IgD-negative memory B cell (primary cell): Measurements from ENCODE around the gene LAMC2. TPM values are rescaled to one million over a fixed set of nuclear protein-coding genes. Genes with fewer than 3 reads are reported as not detected.
"Not testable (repeated sequence)": the region's sequence is repeated elsewhere in the genome, so short reads cannot be mapped to it uniquely, and the experiment has no call there.

Source experiments
- H3K27ac Mint-ChIP-seq, 3 donors: one replicate each; pipeline ENCODE4 v1.8.0; 2020 to 2022; ENCODE audit warnings: mild to moderate bottlenecking in 3 of 3, mixed read lengths in 3 of 3, moderate library complexity in 1 of 3
- H3K27me3 Mint-ChIP-seq: one replicate; pipeline ENCODE4 v1.8.0; 2021; ENCODE audit warnings: mixed read lengths
- H3K36me3 Mint-ChIP-seq: one replicate; pipeline ENCODE4 v1.8.0; 2020; ENCODE audit warnings: mild to moderate bottlenecking, mixed read lengths
- H3K4me1 Mint-ChIP-seq, 3 donors: one replicate each; pipeline ENCODE4 v1.8.0; 2020 to 2022; ENCODE audit warnings: mixed read lengths in 3 of 3, mild to moderate bottlenecking in 1 of 3
- H3K4me3 Mint-ChIP-seq, 4 donors: one replicate each; pipeline ENCODE4 v1.8.0; 2020 to 2022; ENCODE audit warnings: mild to moderate bottlenecking in 4 of 4, mixed read lengths in 4 of 4, moderate library complexity in 3 of 4
- H3K9me3 Mint-ChIP-seq, 3 donors: one replicate each; pipeline ENCODE4 v1.8.0; 2020 to 2021; ENCODE audit warnings: mixed read lengths in 3 of 3, mild to moderate bottlenecking in 1 of 3
- polyA plus RNA-seq: library from polyadenylated mRNA; unstranded; fragments of 300-500 nt; fragmentation: Illumina TruSeq; gene quantifications from one replicate; pipeline ENCODE4 v1.2.3, GENCODE V29; 2021

LAMC2 gene
- polyA plus RNA-seq, 1 donor from 2014 or later: not detected

GRCh38 chr1:183234660-183235476 is 48.8 kb downstream of the LAMC2 start:
- Mint-ChIP-seq H3K36me3 (no peaks in the 10 kb centered on the region), H3K4me1 (peaks cover 0 to 7% (median 2%) of the 10 kb centered on the region in 3 donors), H3K9me3 (no peaks in the 10 kb centered on the region), H3K27me3 (peaks cover 8% of the 10 kb centered on the region), H3K4me3 (no peak overlapping the region), H3K27ac (no peak overlapping the region)

- Mint-ChIP-seq H3K27ac (no peak overlapping the region), H3K36me3 (no peaks in the 10 kb centered on the region), H3K9me3 (no peaks in the 10 kb centered on the region), H3K4me3 (no peak overlapping the region), H3K27me3 (peaks cover 8% of the 10 kb centered on the region), H3K4me1 (peaks cover 0 to 7% (median 2%) of the 10 kb centered on the region in 3 donors)
These were observed 49.4 kb downstream of the LAMC2 start for GRCh38 chr1:183235503-183235902.

DNA sequence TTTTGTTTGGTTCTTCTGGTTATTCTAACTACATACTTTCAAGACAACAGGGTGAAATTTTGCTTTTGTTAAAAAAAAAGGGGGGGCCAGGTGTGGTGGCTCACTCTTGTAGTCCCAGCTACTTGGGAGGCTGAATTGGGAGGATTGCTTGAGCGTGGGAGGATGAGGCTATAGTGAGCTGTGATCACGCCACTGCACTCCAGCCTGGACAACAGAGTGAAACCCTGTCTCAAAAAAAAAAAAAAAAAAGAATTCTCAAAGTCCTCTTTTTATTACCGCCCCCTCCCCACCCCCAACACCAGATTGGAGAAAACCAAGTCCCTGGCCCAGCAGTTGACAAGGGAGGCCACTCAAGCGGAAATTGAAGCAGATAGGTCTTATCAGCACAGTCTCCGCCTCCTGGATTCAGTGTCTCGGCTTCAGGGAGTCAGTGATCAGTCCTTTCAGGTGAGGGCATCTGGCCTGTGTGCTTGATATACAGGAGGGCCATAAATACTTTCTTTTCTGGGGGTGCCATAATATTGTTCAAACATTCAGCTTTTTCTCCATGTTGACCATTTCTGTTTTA is 50.2 kb downstream of the LAMC2 start:
- H3K27ac Mint-ChIP-seq: no peak overlapping the region

GRCh38 chr1:183237046-183237445 is 51.0 kb downstream of the LAMC2 start:
- Mint-ChIP-seq H3K27ac (no peak overlapping the region), H3K4me1 (peaks cover 0 to 7% (median 2%) of the 10 kb centered on the region in 3 donors), H3K4me3 (no peak overlapping the region), H3K9me3 (no peaks in the 10 kb centered on the region), H3K36me3 (no peaks in the 10 kb centered on the region), H3K27me3 (peaks cover 13% of the 10 kb centered on the region)

More for the DNA sequence above, 50.2 kb downstream of the LAMC2 start:
- peaks cover 11% of the 10 kb centered on the region for H3K27me3 Mint-ChIP-seq
- H3K9me3 Mint-ChIP-seq: no peaks in the 10 kb centered on the region
- peaks cover 0 to 7% (median 2%) of the 10 kb centered on the region in 3 donors for H3K4me1 Mint-ChIP-seq
- H3K36me3 Mint-ChIP-seq: no peaks in the 10 kb centered on the region
- H3K4me3 Mint-ChIP-seq: no peak overlapping the region

GRCh38 chr1:183238071-183238470 is 52.0 kb downstream of the LAMC2 start:
- Mint-ChIP-seq H3K27me3 (peaks cover 13% of the 10 kb centered on the region), H3K27ac (no peak overlapping the region), H3K36me3 (no peaks in the 10 kb centered on the region), H3K4me3 (no peak overlapping the region), H3K4me1 (peaks cover 0 to 3% (median under 1%) of the 10 kb centered on the region in 3 donors), H3K9me3 (no peaks in the 10 kb centered on the region)

- H3K27me3 Mint-ChIP-seq: peaks cover 13% of the 10 kb centered on the region
- no peaks in the 10 kb centered on the region for H3K4me1 Mint-ChIP-seq
- H3K4me3 Mint-ChIP-seq: no peak overlapping the region
- no peaks in the 10 kb centered on the region for H3K9me3 Mint-ChIP-seq
- no peaks in the 10 kb centered on the region for H3K36me3 Mint-ChIP-seq
- peak overlapping the region in 1 of 3 donors; percentile 17 for H3K27ac Mint-ChIP-seq
These were observed 53.2 kb downstream of the LAMC2 start for GRCh38 chr1:183239220-183239742.

DNA sequence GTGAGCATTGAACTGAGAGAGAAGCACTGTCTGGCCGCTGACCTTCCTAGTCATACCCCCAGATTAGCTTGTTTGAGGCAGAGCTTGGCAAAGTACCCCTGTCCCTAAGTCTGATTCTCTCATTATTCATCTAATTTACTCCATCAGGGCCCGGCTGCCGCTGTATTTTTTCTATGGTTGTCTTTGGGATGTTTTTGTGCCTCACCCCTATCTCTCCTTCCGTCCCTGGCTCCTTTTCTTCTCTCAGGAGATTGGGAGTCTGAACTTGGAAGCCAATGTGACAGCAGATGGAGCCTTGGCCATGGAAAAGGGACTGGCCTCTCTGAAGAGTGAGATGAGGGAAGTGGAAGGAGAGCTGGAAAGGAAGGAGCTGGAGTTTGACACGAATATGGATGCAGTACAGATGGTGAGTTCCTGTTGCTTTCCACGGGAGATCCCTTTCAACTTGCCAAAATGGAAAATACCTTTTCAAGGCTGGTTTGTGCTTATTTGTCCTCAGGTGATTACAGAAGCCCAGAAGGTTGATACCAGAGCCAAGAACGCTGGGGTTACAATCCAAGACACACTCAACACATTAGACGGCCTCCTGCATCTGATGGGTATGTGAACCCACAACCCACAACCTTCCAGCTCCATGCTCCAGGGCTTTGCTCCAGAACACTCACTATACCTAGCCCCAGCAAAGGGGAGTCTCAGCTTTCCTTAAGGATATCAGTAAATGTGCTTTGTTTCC is 53.9 kb downstream of the LAMC2 start:
- no peaks in the 10 kb centered on the region for H3K36me3 Mint-ChIP-seq
- H3K27ac Mint-ChIP-seq: no peak overlapping the region
- H3K9me3 Mint-ChIP-seq: no peaks in the 10 kb centered on the region
- peaks cover 13% of the 10 kb centered on the region for H3K27me3 Mint-ChIP-seq
- no peak overlapping the region for H3K4me3 Mint-ChIP-seq
- H3K4me1 Mint-ChIP-seq: no peaks in the 10 kb centered on the region

DNA sequence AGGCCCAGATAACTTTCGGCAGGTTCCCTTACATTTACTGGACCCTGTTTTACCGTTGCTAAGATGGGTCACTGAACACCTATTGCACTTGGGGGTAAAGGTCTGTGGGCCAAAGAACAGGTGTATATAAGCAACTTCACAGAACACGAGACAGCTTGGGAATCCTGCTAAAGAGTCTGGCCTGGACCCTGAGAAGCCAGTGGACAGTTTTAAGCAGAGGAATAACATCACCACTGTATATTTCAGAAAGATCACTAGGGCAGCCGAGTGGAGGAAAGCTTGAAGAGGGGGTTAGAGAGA is 54.4 kb downstream of the LAMC2 start:
- no peaks in the 10 kb centered on the region for H3K4me1 Mint-ChIP-seq
- no peaks in the 10 kb centered on the region for H3K36me3 Mint-ChIP-seq
- H3K4me3 Mint-ChIP-seq: no peak overlapping the region
- H3K27me3 Mint-ChIP-seq: peaks cover 16% of the 10 kb centered on the region
- H3K27ac Mint-ChIP-seq: no peak overlapping the region
- H3K9me3 Mint-ChIP-seq: no peaks in the 10 kb centered on the region

GRCh38 chr1:183240853-183241252 is 54.8 kb downstream of the LAMC2 start:
- not testable (repeated sequence) for H3K4me3 Mint-ChIP-seq, H3K36me3 Mint-ChIP-seq, H3K27ac Mint-ChIP-seq, H3K4me1 Mint-ChIP-seq, H3K9me3 Mint-ChIP-seq
- H3K27me3 Mint-ChIP-seq: peaks cover 15% of the 10 kb centered on the region

DNA sequence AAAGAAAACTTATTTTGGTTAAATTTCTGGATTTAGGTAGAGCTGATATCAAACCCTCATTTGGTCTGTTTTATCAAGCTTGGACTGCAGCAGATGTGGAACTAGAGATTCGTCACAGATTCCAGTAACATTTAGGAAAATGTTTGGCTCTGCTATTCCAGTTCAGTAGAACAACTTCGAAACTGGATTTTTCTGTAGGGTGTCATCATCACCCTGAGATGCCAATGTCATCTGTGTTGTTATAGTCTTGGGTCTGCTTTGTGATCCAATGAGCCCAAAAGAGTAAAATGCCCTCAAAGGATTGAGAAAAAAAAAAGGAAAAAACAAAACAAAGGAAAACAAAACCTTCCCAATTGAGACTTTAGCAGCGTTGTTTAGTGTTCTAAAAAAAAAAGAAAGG is 55.4 kb downstream of the LAMC2 start:
- Mint-ChIP-seq H3K27ac (no peak overlapping the region), H3K36me3 (no peaks in the 10 kb centered on the region), H3K9me3 (no peaks in the 10 kb centered on the region), H3K4me3 (no peak overlapping the region), H3K27me3 (peaks cover 14% of the 10 kb centered on the region), H3K4me1 (no peaks in the 10 kb centered on the region)

DNA sequence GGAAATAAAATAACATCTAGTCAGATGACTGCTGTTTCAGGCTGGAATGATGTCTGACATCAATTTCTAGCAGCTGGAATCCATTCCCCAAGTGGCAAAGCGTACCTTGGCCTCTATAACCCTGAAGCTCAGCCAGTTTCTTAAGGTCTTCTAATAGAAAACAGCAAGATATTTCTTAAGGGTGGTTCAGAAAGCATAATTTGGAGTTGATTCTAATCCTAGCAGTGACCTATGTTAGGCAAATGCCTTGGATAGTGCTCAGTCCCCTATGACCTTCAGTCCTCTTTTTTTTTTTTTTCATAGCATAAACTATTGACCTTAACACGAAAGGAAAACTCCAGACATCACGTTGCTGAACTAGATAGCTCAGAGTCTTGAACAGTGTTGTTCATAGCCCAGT is 56.5 kb downstream of the LAMC2 start:
- Mint-ChIP-seq H3K36me3 (no peaks in the 10 kb centered on the region), H3K27ac (no peak overlapping the region)

DNA sequence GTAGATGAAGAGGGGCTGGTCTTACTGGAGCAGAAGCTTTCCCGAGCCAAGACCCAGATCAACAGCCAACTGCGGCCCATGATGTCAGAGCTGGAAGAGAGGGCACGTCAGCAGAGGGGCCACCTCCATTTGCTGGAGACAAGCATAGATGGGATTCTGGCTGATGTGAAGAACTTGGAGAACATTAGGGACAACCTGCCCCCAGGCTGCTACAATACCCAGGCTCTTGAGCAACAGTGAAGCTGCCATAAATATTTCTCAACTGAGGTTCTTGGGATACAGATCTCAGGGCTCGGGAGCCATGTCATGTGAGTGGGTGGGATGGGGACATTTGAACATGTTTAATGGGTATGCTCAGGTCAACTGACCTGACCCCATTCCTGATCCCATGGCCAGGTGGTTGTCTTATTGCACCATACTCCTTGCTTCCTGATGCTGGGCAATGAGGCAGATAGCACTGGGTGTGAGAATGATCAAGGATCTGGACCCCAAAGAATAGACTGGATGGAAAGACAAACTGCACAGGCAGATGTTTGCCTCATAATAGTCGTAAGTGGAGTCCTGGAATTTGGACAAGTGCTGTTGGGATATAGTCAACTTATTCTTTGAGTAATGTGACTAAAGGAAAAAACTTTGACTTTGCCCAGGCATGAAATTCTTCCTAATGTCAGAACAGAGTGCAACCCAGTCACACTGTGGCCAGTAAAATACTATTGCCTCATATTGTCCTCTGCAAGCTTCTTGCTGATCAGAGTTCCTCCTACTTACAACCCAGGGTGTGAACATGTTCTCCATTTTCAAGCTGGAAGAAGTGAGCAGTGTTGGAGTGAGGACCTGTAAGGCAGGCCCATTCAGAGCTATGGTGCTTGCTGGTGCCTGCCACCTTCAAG is 57.3 kb downstream of the LAMC2 start:
- Mint-ChIP-seq H3K4me1 (no peaks in the 10 kb centered on the region), H3K36me3 (no peaks in the 10 kb centered on the region), H3K9me3 (no peaks in the 10 kb centered on the region), H3K27ac (no peak overlapping the region), H3K27me3 (peaks cover 14% of the 10 kb centered on the region), H3K4me3 (no peak overlapping the region)

More for the DNA sequence above, 56.5 kb downstream of the LAMC2 start:
- no peak overlapping the region for H3K4me3 Mint-ChIP-seq
- no peaks in the 10 kb centered on the region for H3K9me3 Mint-ChIP-seq
- no peaks in the 10 kb centered on the region for H3K4me1 Mint-ChIP-seq
- peaks cover 17% of the 10 kb centered on the region for H3K27me3 Mint-ChIP-seq

DNA sequence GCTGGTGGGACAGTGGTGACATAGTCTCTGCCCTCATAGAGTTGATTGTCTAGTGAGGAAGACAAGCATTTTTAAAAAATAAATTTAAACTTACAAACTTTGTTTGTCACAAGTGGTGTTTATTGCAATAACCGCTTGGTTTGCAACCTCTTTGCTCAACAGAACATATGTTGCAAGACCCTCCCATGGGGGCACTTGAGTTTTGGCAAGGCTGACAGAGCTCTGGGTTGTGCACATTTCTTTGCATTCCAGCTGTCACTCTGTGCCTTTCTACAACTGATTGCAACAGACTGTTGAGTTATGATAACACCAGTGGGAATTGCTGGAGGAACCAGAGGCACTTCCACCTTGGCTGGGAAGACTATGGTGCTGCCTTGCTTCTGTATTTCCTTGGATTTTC is 58.4 kb downstream of the LAMC2 start:
- Mint-ChIP-seq H3K4me3 (no peak overlapping the region), H3K27me3 (peaks cover 11% of the 10 kb centered on the region), H3K9me3 (no peaks in the 10 kb centered on the region), H3K36me3 (no peaks in the 10 kb centered on the region), H3K27ac (peak overlapping the region in 1 of 3 donors; percentile 55), H3K4me1 (no peaks in the 10 kb centered on the region)

- H3K36me3 Mint-ChIP-seq: no peaks in the 10 kb centered on the region
- H3K4me3 Mint-ChIP-seq: no peak overlapping the region
- no peaks in the 10 kb centered on the region for H3K4me1 Mint-ChIP-seq
- peaks cover 11% of the 10 kb centered on the region for H3K27me3 Mint-ChIP-seq
- no peak overlapping the region for H3K27ac Mint-ChIP-seq
- no peaks in the 10 kb centered on the region for H3K9me3 Mint-ChIP-seq
These were observed 59.3 kb downstream of the LAMC2 start for GRCh38 chr1:183245357-183245756.

GRCh38 chr1:183246436-183246835 is 60.4 kb downstream of the LAMC2 start:
- Mint-ChIP-seq H3K4me1 (no peaks in the 10 kb centered on the region), H3K27me3 (peaks cover 8% of the 10 kb centered on the region), H3K27ac (no peak overlapping the region), H3K9me3 (no peaks in the 10 kb centered on the region), H3K36me3 (no peaks in the 10 kb centered on the region), H3K4me3 (no peak overlapping the region)
